ENCODE results near the gene ZBED5. TPM values are rescaled to one million over a fixed set of nuclear protein-coding genes. Genes with fewer than 3 reads are reported as not detected.

Gene ZBED5
- total RNA-seq, 1 donor from 2014 or later, result 45.5 TPM

GRCh38 chr11:10866893-10867331 lies 9.1 kb upstream of the ZBED5 start:
- peaks cover 11% of the 10 kb centered on the region for H3K4me1 ChIP-seq
- TF ChIP-seq, protein P1, sequence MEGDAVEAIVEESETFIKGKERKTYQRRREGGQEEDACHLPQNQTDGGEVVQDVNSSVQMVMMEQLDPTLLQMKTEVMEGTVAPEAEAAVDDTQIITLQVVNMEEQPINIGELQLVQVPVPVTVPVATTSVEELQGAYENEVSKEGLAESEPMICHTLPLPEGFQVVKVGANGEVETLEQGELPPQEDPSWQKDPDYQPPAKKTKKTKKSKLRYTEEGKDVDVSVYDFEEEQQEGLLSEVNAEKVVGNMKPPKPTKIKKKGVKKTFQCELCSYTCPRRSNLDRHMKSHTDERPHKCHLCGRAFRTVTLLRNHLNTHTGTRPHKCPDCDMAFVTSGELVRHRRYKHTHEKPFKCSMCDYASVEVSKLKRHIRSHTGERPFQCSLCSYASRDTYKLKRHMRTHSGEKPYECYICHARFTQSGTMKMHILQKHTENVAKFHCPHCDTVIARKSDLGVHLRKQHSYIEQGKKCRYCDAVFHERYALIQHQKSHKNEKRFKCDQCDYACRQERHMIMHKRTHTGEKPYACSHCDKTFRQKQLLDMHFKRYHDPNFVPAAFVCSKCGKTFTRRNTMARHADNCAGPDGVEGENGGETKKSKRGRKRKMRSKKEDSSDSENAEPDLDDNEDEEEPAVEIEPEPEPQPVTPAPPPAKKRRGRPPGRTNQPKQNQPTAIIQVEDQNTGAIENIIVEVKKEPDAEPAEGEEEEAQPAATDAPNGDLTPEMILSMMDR (IDR thresholded peaks at IDR 0.05), result no peak
- intact Hi-C loops (cut with DNase I), result no loop called here
- no peaks in the 10 kb centered on the region for H3K27me3 ChIP-seq (ENCODE audit: low read depth)
- H3K27ac ChIP-seq, result no peak overlapping the region
- ATAC-seq (no peak), DNase-seq (no peak)
- no peaks in the 10 kb centered on the region for H3K36me3 ChIP-seq
- H3K4me3 ChIP-seq, result no peak overlapping the region
- peaks cover 4% of the 10 kb centered on the region for H3K9me3 ChIP-seq

DNA sequence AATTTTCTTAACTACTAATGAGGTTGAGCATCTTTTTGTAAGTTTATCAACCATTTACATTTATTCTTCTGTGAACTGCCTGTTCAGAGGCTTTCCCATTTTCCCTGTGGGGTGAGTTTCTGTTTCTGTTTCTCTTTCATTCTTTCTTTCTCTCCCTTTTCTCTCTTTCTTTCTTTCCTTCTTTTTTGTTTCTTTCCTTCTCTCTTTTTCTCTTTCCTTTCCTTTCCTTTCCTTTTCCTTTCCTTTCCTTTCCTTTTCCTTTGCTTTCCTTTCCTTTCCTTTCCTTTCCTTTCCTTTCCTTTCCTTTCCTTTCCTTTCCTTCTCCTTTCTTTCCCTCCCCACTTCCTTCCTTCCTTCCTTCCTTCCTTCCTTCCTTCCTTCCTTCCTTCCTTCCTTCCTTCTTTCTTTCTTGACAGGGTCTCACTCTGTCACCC lies 8.0 kb upstream of the ZBED5 start:
- no peak for ATAC-seq
- intact Hi-C loops (cut with DNase I), result no loop called here
- H3K4me1 ChIP-seq, result peaks cover 11% of the 10 kb centered on the region
- H3K9me3 ChIP-seq, result no peaks in the 10 kb centered on the region
- no peak overlapping the region for H3K27ac ChIP-seq
- no peak for DNase-seq
- H3K27me3 ChIP-seq (ENCODE audit: low read depth), result no peaks in the 10 kb centered on the region
- no peak overlapping the region for H3K4me3 ChIP-seq
- no peaks in the 10 kb centered on the region for H3K36me3 ChIP-seq
- TF ChIP-seq, protein P1 (IDR thresholded peaks at IDR 0.05), result no peak

DNA sequence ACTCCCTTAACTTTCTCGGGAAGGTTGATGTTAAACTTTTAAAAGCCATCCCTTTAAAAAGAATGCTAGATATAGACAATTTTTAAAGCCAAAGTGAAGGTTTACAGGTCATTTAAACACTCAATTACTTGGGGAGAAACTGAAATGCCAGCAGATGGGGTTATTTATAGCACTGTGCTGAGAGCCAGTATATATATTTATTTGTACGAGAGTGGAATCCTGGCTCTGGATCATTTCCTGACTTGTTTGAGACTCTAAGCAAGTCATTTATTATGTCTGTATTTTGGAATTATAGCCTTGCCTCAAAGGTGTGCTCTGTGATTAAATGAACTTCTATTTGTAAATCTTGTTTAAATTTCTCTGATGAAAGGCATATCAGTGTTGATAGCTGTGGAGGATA lies 6.8 kb upstream of the ZBED5 start:
- Histone ChIP-seq H3K4me1 (peaks cover 15% of the 10 kb centered on the region), H3K9me3 (no peaks in the 10 kb centered on the region), H3K27ac (no peak overlapping the region), H3K27me3 (ENCODE audit: low read depth) (no peaks in the 10 kb centered on the region), H3K4me3 (no peak overlapping the region), H3K36me3 (no peaks in the 10 kb centered on the region)
- DNase-seq (no peak), ATAC-seq (no peak)
- intact Hi-C loops (cut with DNase I), result no loop called here
- TF ChIP-seq, protein P1 (IDR thresholded peaks at IDR 0.05), result no peak

DNA sequence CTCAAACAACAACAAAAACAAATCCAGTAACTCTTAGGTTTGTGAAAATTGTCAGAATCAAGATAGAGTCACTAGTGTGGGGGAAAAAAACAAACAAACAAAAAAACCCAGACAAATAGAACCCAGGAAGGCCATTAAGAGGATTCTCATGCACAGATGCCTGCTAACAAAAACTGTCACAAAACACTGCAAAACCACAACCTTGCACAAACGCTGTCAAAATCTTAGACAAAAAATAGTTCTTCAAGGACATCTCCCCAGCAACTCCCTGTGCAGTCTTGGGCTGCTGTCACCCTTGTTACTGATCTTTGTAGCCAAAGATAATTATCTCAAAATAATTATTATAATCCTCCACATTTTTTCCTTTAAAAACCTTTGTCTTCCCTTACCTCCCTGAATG lies 4.6 kb upstream of the ZBED5 start:
- no peaks in the 10 kb centered on the region for H3K9me3 ChIP-seq
- DNase-seq (no peak), ATAC-seq (no peak)
- no peak overlapping the region for H3K27ac ChIP-seq
- intact Hi-C loops (cut with DNase I), result no loop called here
- no peak overlapping the region for H3K4me3 ChIP-seq
- H3K4me1 ChIP-seq, result peaks cover 23% of the 10 kb centered on the region
- H3K27me3 ChIP-seq (ENCODE audit: low read depth), result no peaks in the 10 kb centered on the region
- H3K36me3 ChIP-seq, result no peaks in the 10 kb centered on the region
- TF ChIP-seq, protein P1 (IDR thresholded peaks at IDR 0.05), result no peak

GRCh38 chr11:10861799-10862198 lies 3.9 kb upstream of the ZBED5 start:
- TF ChIP-seq, protein P1 (IDR thresholded peaks at IDR 0.05), result no peak
- DNase-seq (no peak), ATAC-seq (no peak)
- Histone ChIP-seq H3K9me3 (no peaks in the 10 kb centered on the region), H3K27ac (no peak overlapping the region), H3K27me3 (ENCODE audit: low read depth) (no peaks in the 10 kb centered on the region), H3K36me3 (no peaks in the 10 kb centered on the region), H3K4me1 (peaks cover 24% of the 10 kb centered on the region), H3K4me3 (no peak overlapping the region)
- intact Hi-C loops (cut with DNase I), result no loop called here

GRCh38 chr11:10861047-10861446 lies 3.2 kb upstream of the ZBED5 start:
- no peak overlapping the region for H3K27ac ChIP-seq
- intact Hi-C loops (cut with DNase I), result no loop called here
- H3K9me3 ChIP-seq, result no peaks in the 10 kb centered on the region
- H3K27me3 ChIP-seq (ENCODE audit: low read depth), result no peaks in the 10 kb centered on the region
- TF ChIP-seq, protein P1 (IDR thresholded peaks at IDR 0.05), result no peak
- ATAC-seq (no peak), DNase-seq (no peak)
- no peak overlapping the region for H3K4me3 ChIP-seq
- H3K36me3 ChIP-seq, result no peaks in the 10 kb centered on the region
- H3K4me1 ChIP-seq, result peaks cover 32% of the 10 kb centered on the region
